K562 (cell line): ENCODE measurements around the gene SF3A2. TPM values are rescaled to one million over a fixed set of nuclear protein-coding genes. Genes with fewer than 3 reads are reported as not detected.

Experiments used
- ATAC-seq: fragments of 200-7000 bp; cut with Tn5 transposase; 3 replicates; pipeline ENCODE4 v1.9.1; 2020; ENCODE audit warnings: moderate library complexity
- BruUV-seq: library from RNA; stranded (reverse); fragments of 400-500 nt; replicated peaks from 2 replicates; lab custom pipeline; 2021; lab: Mats Ljungman, UMichigan
- CTCF ChIA-PET: fragments of 300-600 bp; formaldehyde crosslinking; extraction: SDS; loops from one replicate; lab custom pipeline; 2021; ENCODE audit warnings: low intra/inter-chr PET ratio; lab: Yijun Ruan, JAX
- POLR2A ChIA-PET: fragments of 300-600, 350-650 bp; sonication (Branson Sonifier 250); formaldehyde crosslinking; extraction: SDS; loops from one replicate; lab custom pipeline; 2021; ENCODE audit warnings: antibody characterized with exemption, inconsistent platforms; lab: Yijun Ruan, JAX
- DNase-seq, 4 experiments: peaks; one replicate each; pipeline versions ENCODE4 v3.0.0 to v3.0.0-alpha.2; 2011 to 2018; ENCODE audit warnings: low spot score in 3 of 4, mixed read lengths in 3 of 4; ENCODE audit errors: extremely low read depth in 1 of 4
- FAIRE-seq: peaks from 2 replicates; lab custom pipeline; 2011; peaks lifted over from hg19 to GRCh38; lab: Jason Lieb, UNC
- H2AFZ ChIP-seq: 2 replicates; pipeline ENCODE4 v1.6.0; 2011; ENCODE audit warnings: low read depth, low read length, control low read depth, inconsistent platforms
- H3K27ac ChIP-seq: fragments of 200-600 bp; 3 replicates; pipeline ENCODE4 v1.8.0; 2011; ENCODE audit warnings: low read depth, mild to moderate bottlenecking, control low read depth, inconsistent platforms, low read length, moderate library complexity, mixed read lengths; ENCODE audit errors: extremely low read depth
- H3K27me3 ChIP-seq, 2 experiments: fragments of 300-600 bp in 1 of 2; 2 replicates in 1 of 2; 3 replicates in 1 of 2; pipeline versions ENCODE4 v1.6.0 to v1.8.0; 2011; ENCODE audit warnings: inconsistent platforms in 2 of 2, low read length in 2 of 2, mild to moderate bottlenecking in 1 of 2, mixed read lengths in 1 of 2, moderate library complexity in 1 of 2; ENCODE audit not compliant: control insufficient read depth in 2 of 2, insufficient read depth in 2 of 2
- H3K36me3 ChIP-seq: fragments of 300-600 bp; 3 replicates; pipeline ENCODE4 v1.8.0; 2011; ENCODE audit warnings: mild to moderate bottlenecking, low read length, inconsistent platforms; ENCODE audit not compliant: control insufficient read depth, insufficient read depth
- H3K4me1 ChIP-seq, 2 experiments: fragments of 200-600 bp in 1 of 2; replicated peaks in 1 of 2; 2 replicates in 1 of 2; 3 replicates in 1 of 2; pipeline versions ENCODE4 v1.5.1 to v1.8.0; 2011; ENCODE audit warnings: inconsistent platforms in 2 of 2, low read length in 2 of 2, mild to moderate bottlenecking in 1 of 2, mixed read lengths in 1 of 2, moderate library complexity in 1 of 2; ENCODE audit not compliant: control insufficient read depth in 2 of 2, insufficient read depth in 2 of 2
- H3K4me2 ChIP-seq: 2 replicates; pipeline ENCODE4 v1.6.1; 2011; ENCODE audit warnings: low read length, control low read depth, inconsistent platforms, mixed read lengths; ENCODE audit not compliant: insufficient read depth
- H3K4me3 ChIP-seq: fragments of 200-600 bp; sonication (generic), shearing (Covaris generic); 2 replicates; pipeline ENCODE4 v1.5.1; 2016; ENCODE audit warnings: control low read depth, inconsistent platforms
- H3K79me2 ChIP-seq: fragments of 200-600 bp; 3 replicates; pipeline ENCODE4 v1.8.0; 2011; ENCODE audit warnings: low read length, inconsistent platforms; ENCODE audit not compliant: control insufficient read depth, insufficient read depth
- H3K9ac ChIP-seq, 2 experiments: 2 replicates each; pipeline versions ENCODE4 v1.6.0 to v1.6.1; 2011; ENCODE audit warnings: low read depth in 2 of 2, low read length in 2 of 2, control low read depth in 1 of 2, inconsistent platforms in 1 of 2, mild to moderate bottlenecking in 1 of 2, mixed read lengths in 1 of 2; ENCODE audit not compliant: insufficient read depth in 1 of 2
- H3K9me1 ChIP-seq: one replicate; pipeline ENCODE4 v1.6.0; 2011; ENCODE audit warnings: inconsistent platforms, mild to moderate bottlenecking, low read length, moderate library complexity; ENCODE audit not compliant: control insufficient read depth, insufficient read depth
- H3K9me3 ChIP-seq: replicated peaks from 2 replicates; pipeline ENCODE4 v1.5.1; 2011; ENCODE audit warnings: low read depth, low read length, inconsistent platforms; ENCODE audit not compliant: control insufficient read depth, insufficient read depth
- H4K20me1 ChIP-seq: replicated peaks from 2 replicates; pipeline ENCODE4 v1.6.1; 2011; ENCODE audit warnings: low read length, inconsistent platforms, mixed read lengths; ENCODE audit not compliant: control insufficient read depth, insufficient read depth
- BRD9 ChIP-seq: fragments of 450-650 bp; IDR thresholded peaks from 2 replicates; pipeline ENCODE4 v1.6.1; 2018; ENCODE audit warnings: low read depth; ENCODE audit not compliant: partially characterized antibody
- KAT2B ChIP-seq: IDR thresholded peaks from one replicate; pipeline ENCODE4 v1.6.1; 2012; ENCODE audit warnings: low read depth, mild to moderate bottlenecking, control low read depth, inconsistent platforms, low read length, moderate library complexity
- SNRNP70 ChIP-seq: fragments of 200-400 bp; formaldehyde crosslinking; optimal IDR thresholded peaks from 2 replicates; pipeline ENCODE3; 2017; ENCODE audit warnings: low read depth, low read length
- ZNF76 ChIP-seq: fragments of 250-450 bp; sonication (Bioruptor Pico); IDR thresholded peaks from 2 replicates; pipeline ENCODE4 v1.4.0; 2020; ENCODE audit warnings: mild to moderate bottlenecking, moderate library complexity, borderline replicate concordance
- WGBS: fragments of 100-300 bp; shearing (Covaris generic); methylation state at CpG from one replicate; pipeline ENCODE4 v1.1.6; 2016; ENCODE audit warnings: low coverage, mixed read lengths; ENCODE audit not compliant: insufficient coverage; ENCODE audit errors: missing lambda C conversion rate; 5-methylcytosine and 5-hydroxymethylcytosine counted together
- in situ Hi-C: fragments of 300-500 bp; cut with MboI; formaldehyde crosslinking; loops from 4 replicates; pipeline ENCODE4 v1.15.0; 2018; ENCODE audit warnings: inconsistent platforms, mixed read lengths
- intact Hi-C: fragments of 100-400 bp; cut with micrococcal nuclease; formaldehyde crosslinking; loops from 2 replicates; pipeline ENCODE4 v1.14.2; 2022
- polyA plus RNA-seq, 8 experiments: library from polyadenylated mRNA; depleted of rRNA in 4 of 8; stranded (reverse) in 5 of 8; unstranded in 3 of 8; fragments of >200 nt; fragmentation: Nextera tagmentation in 2 of 8; fragmentation: Illumina TruSeq in 1 of 8; extraction: Ambion mirVana in 2 of 8; extraction: Trizol in 1 of 8; gene quantifications; 2 replicates each; pipeline versions ENCODE4 v1.2.1 to v1.2.3, GENCODE V29; 2011 to 2014; ENCODE audit warnings: inconsistent platforms in 1 of 8, missing spikeins in 1 of 8
- total RNA-seq, 7 experiments: library from RNA; depleted of rRNA in 6 of 7; stranded (reverse); fragments of >200 nt in 6 of 7; fragmentation: Illumina TruSeq in 2 of 7; extraction: Trizol in 2 of 7; gene quantifications; 2 replicates each; pipeline versions ENCODE4 v1.2.1 to v1.2.3, GENCODE V29; 2011 to 2021; ENCODE audit warnings: low replicate concordance in 1 of 7
- TF ChIP-seq, protein P1 (sequence below): fragments of 450-650 bp; formaldehyde crosslinking; IDR thresholded peaks from 2 replicates; pipeline ENCODE4 v1.4.0; 2020; ENCODE audit warnings: mild to moderate bottlenecking, moderate library complexity
- TF ChIP-seq, protein P2 (sequence below): sonication (generic); formaldehyde crosslinking; IDR thresholded peaks from 2 replicates; pipeline ENCODE4 v1.8.0; 2022; ENCODE audit warnings: mild to moderate bottlenecking, missing genetic modification reagents

Gene SF3A2
- total and polyA plus RNA-seq, 9 of the 15 experiments (the other 6 are each of a cell fraction or from before 2014, with no cell fraction given): 0.17 to 194 (median 22.8) TPM

DNA sequence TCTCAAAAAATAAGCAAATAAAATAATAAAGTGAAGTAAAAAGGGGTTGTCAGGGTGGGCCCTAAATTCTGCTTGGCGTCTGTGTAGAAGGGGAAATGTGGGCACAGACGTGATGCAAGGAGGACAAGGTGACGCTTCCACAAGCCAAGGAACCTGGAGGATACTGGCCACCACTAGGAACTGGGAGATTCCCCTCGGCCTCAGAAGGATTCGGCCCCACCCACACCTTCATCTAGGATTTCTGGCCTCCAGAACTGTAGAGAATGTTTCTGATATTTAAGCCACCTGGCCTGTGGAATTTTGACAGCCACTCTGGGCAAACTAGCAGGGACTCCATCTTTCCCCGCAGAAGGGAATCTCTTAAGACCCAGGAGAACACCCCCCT is 1.6 kb upstream of the SF3A2 start:
- POLR2A ChIA-PET: interaction anchor here (0.5 to 1.3 kb wide), 5 partner anchors 8 to 95 kb away, joined by 3 to 6 read pairs (median 3); no protein-coding TSS in a partner anchor
- Histone ChIP-seq H3K4me2 (peak overlapping the region; percentile 94), H3K9me1 (peaks cover 3% of the 10 kb centered on the region), H3K9ac (peak overlapping the region; percentile 90 to 98), H3K27ac (peak overlapping the region; percentile 98), H3K36me3 (peaks cover 57% of the 10 kb centered on the region; the same call in 2 of the 3 replicates), H3K9me3 (no peaks in the 10 kb centered on the region), H2AFZ (no peak overlapping the region), H3K4me3 (peak overlapping the region; percentile 97), H4K20me1 (peaks cover 33% of the 10 kb centered on the region), H3K27me3 (no peaks in the 10 kb centered on the region), H3K79me2 (peaks cover 73% of the 10 kb centered on the region), H3K4me1 (peaks cover 13 to 71% of the 10 kb centered on the region in 2 experiments)
- FAIRE-seq (no peak), DNase-seq (no peak), ATAC-seq (no peak)
- WGBS: 21% methylated on average over 6 of the region's 6 CpGs
- in situ Hi-C loops (loop anchor here (5.0 to 10.0 kb wide), 3 partner anchors 37 to 162 kb away; no protein-coding TSS in a partner anchor), intact Hi-C loops (loop anchor here (1.0 kb wide), 1 partner anchor 79 kb away; no protein-coding TSS in a partner anchor)
- CTCF ChIA-PET: no interaction called here
- BruUV-seq: no TSS peak
- no peak for TF ChIP-seq SNRNP70

DNA sequence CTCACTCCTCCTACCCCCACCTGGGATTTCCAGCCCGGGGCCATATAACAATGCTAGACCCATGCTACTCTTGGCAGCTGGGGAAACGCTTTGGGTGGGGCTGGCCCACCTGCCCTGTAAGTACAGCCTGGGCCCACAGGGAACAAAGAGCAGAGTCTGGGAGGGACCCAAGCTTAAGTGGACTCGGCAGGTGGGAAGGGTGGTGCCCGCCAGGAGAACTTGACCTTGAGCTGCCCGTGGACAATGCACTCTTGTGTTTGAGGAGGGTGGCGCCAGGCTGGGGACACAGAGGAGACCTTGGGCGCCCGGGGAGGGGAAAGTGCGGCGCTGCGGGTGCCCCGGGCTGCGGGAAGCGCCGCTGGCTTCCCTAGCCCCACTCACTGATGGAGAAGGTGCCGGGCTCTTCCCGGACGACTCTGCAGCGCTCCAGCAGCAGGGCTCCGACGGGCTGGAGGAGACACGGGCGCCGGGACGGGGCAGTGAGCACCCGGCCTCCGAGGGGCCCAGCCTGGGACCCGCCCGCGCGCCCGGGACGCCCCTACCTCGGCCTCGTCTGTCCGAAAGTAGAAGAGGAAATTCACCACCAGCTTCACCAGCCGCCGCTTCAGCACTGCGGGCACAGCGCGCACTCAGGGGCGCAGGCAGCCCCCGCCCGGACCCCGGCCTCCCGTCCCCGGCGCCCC is 1.1 kb upstream of the SF3A2 start:
- in situ Hi-C loops (loop anchor here (5.0 to 10.0 kb wide), 3 partner anchors 37 to 162 kb away; no protein-coding TSS in a partner anchor), intact Hi-C loops (loop anchor here (1.0 to 2.0 kb wide), 4 partner anchors 27 to 156 kb away; no protein-coding TSS in a partner anchor)
- Histone ChIP-seq H3K27ac (peak overlapping the region; percentile 98), H3K9me3 (no peaks in the 10 kb centered on the region), H3K9ac (peak overlapping the region; percentile 90 to 98), H4K20me1 (peaks cover 39% of the 10 kb centered on the region), H3K36me3 (peaks cover 57% of the 10 kb centered on the region; the same call in 2 of the 3 replicates), H3K4me1 (peaks cover 19 to 71% of the 10 kb centered on the region in 2 experiments), H3K9me1 (peaks cover 8% of the 10 kb centered on the region), H3K4me3 (peak overlapping the region; percentile 97), H2AFZ (0 out of 2 replicates have a peak overlapping the region, but pooled peaks have one; percentile 27), H3K79me2 (peaks cover 78% of the 10 kb centered on the region), H3K27me3 (no peaks in the 10 kb centered on the region), H3K4me2 (peak overlapping the region; percentile 94)
- FAIRE-seq: no peak
- ATAC-seq: peak; percentile 3
- 0% methylated on average over 23 of the region's 48 CpGs for WGBS
- DNase-seq: peak in 1 of 4 experiments; percentile 43
- BruUV-seq: no TSS peak
- CTCF ChIA-PET: interaction anchor here (0.6 to 1.5 kb wide), 4 partner anchors 38 to 306 kb away, joined by 3 to 6 read pairs (median 4); no protein-coding TSS in a partner anchor
- POLR2A ChIA-PET: interaction anchor here (0.5 to 1.3 kb wide), 11 partner anchors 8 to 648 kb away, joined by 3 to 6 read pairs (median 4); no protein-coding TSS in a partner anchor
- TF ChIP-seq, protein P1, sequence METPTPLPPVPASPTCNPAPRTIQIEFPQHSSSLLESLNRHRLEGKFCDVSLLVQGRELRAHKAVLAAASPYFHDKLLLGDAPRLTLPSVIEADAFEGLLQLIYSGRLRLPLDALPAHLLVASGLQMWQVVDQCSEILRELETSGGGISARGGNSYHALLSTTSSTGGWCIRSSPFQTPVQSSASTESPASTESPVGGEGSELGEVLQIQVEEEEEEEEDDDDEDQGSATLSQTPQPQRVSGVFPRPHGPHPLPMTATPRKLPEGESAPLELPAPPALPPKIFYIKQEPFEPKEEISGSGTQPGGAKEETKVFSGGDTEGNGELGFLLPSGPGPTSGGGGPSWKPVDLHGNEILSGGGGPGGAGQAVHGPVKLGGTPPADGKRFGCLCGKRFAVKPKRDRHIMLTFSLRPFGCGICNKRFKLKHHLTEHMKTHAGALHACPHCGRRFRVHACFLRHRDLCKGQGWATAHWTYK (CRISPR knock-in tag): 0 out of 2 replicates have a peak, but pooled peaks have one; percentile 32
- TF ChIP-seq BRD9: no peak
- TF ChIP-seq, protein P2, sequence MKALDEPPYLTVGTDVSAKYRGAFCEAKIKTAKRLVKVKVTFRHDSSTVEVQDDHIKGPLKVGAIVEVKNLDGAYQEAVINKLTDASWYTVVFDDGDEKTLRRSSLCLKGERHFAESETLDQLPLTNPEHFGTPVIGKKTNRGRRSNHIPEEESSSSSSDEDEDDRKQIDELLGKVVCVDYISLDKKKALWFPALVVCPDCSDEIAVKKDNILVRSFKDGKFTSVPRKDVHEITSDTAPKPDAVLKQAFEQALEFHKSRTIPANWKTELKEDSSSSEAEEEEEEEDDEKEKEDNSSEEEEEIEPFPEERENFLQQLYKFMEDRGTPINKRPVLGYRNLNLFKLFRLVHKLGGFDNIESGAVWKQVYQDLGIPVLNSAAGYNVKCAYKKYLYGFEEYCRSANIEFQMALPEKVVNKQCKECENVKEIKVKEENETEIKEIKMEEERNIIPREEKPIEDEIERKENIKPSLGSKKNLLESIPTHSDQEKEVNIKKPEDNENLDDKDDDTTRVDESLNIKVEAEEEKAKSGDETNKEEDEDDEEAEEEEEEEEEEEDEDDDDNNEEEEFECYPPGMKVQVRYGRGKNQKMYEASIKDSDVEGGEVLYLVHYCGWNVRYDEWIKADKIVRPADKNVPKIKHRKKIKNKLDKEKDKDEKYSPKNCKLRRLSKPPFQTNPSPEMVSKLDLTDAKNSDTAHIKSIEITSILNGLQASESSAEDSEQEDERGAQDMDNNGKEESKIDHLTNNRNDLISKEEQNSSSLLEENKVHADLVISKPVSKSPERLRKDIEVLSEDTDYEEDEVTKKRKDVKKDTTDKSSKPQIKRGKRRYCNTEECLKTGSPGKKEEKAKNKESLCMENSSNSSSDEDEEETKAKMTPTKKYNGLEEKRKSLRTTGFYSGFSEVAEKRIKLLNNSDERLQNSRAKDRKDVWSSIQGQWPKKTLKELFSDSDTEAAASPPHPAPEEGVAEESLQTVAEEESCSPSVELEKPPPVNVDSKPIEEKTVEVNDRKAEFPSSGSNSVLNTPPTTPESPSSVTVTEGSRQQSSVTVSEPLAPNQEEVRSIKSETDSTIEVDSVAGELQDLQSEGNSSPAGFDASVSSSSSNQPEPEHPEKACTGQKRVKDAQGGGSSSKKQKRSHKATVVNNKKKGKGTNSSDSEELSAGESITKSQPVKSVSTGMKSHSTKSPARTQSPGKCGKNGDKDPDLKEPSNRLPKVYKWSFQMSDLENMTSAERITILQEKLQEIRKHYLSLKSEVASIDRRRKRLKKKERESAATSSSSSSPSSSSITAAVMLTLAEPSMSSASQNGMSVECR (CRISPR knock-in tag): peak; percentile 63; the same call in 1 of the 2 replicates
- TF ChIP-seq ZNF76: 0 out of 2 replicates have a peak, but pooled peaks have one; percentile 22
- no peak for TF ChIP-seq KAT2B
